Skeletal muscle satellite cell (primary cell): Measurements from ENCODE around the gene SLC4A4.

ENCODE experiments used
- H3K27me3 ChIP-seq: 2 replicates; pipeline ENCODE4 v1.7.0; 2013; ENCODE audit warnings: low read length; ENCODE audit not compliant: control insufficient read depth, insufficient read depth
- H3K36me3 ChIP-seq: 2 replicates; pipeline ENCODE4 v1.7.0; 2013; ENCODE audit warnings: mild to moderate bottlenecking, control low read depth, low read length; ENCODE audit not compliant: insufficient read depth
- H3K4me1 ChIP-seq: 2 replicates; pipeline ENCODE4 v1.7.0; 2013; ENCODE audit warnings: low read length; ENCODE audit not compliant: control insufficient read depth, insufficient read depth
- H3K4me2 ChIP-seq: 2 replicates; pipeline ENCODE4 v1.7.0; 2013; ENCODE audit warnings: mild to moderate bottlenecking, low read length
- H3K4me3 ChIP-seq: 2 replicates; pipeline ENCODE4 v1.7.0; 2013; ENCODE audit warnings: low read length
- H3K9ac ChIP-seq: 2 replicates; pipeline ENCODE4 v1.7.0; 2013; ENCODE audit warnings: mild to moderate bottlenecking, low read depth, low read length, moderate library complexity
- H3K9me3 ChIP-seq: replicated peaks from 2 replicates; pipeline ENCODE4 v1.7.0; 2013; ENCODE audit warnings: mild to moderate bottlenecking, control low read depth, low read length

SLC4A4 gene

GRCh38 chr4:71449878-71450277 lies 111.1 kb downstream of the SLC4A4 start:
- H3K4me2 ChIP-seq: no peak overlapping the region
- H3K4me3 ChIP-seq: no peak overlapping the region
- no peaks in the 10 kb centered on the region for H3K9me3 ChIP-seq
- H3K9ac ChIP-seq: no peak overlapping the region
- no peaks in the 10 kb centered on the region for H3K4me1 ChIP-seq
- H3K36me3 ChIP-seq: no peaks in the 10 kb centered on the region
- no peaks in the 10 kb centered on the region for H3K27me3 ChIP-seq

- Histone ChIP-seq H3K27me3 (no peaks in the 10 kb centered on the region), H3K4me2 (no peak overlapping the region), H3K9me3 (no peaks in the 10 kb centered on the region), H3K4me1 (peaks cover 11% of the 10 kb centered on the region), H3K9ac (no peak overlapping the region), H3K36me3 (no peaks in the 10 kb centered on the region), H3K4me3 (no peak overlapping the region)
These were observed 114.7 kb downstream of the SLC4A4 start for GRCh38 chr4:71453531-71453930.

- peak overlapping the region; percentile 24 for H3K9ac ChIP-seq
- H3K9me3 ChIP-seq: no peaks in the 10 kb centered on the region
- H3K4me3 ChIP-seq: no peak overlapping the region
- peaks cover 11% of the 10 kb centered on the region for H3K4me1 ChIP-seq
- no peaks in the 10 kb centered on the region for H3K27me3 ChIP-seq
- H3K36me3 ChIP-seq: no peaks in the 10 kb centered on the region
- H3K4me2 ChIP-seq: no peak overlapping the region
These were observed 118.0 kb downstream of the SLC4A4 start for GRCh38 chr4:71456841-71457240.

GRCh38 chr4:71460371-71460770 lies 121.6 kb downstream of the SLC4A4 start:
- Histone ChIP-seq H3K4me3 (no peak overlapping the region), H3K4me1 (peaks cover 11% of the 10 kb centered on the region), H3K9ac (no peak overlapping the region), H3K9me3 (no peaks in the 10 kb centered on the region), H3K36me3 (no peaks in the 10 kb centered on the region), H3K4me2 (no peak overlapping the region), H3K27me3 (no peaks in the 10 kb centered on the region)

- Histone ChIP-seq H3K4me2 (no peak overlapping the region), H3K36me3 (no peaks in the 10 kb centered on the region), H3K4me1 (peaks cover 9% of the 10 kb centered on the region), H3K9me3 (no peaks in the 10 kb centered on the region), H3K4me3 (no peak overlapping the region), H3K27me3 (no peaks in the 10 kb centered on the region), H3K9ac (no peak overlapping the region)
These were observed 122.6 kb downstream of the SLC4A4 start for GRCh38 chr4:71461422-71461821.

GRCh38 chr4:71466775-71467174 lies 128.0 kb downstream of the SLC4A4 start:
- Histone ChIP-seq H3K36me3 (no peaks in the 10 kb centered on the region), H3K27me3 (no peaks in the 10 kb centered on the region), H3K9ac (no peak overlapping the region), H3K4me3 (no peak overlapping the region), H3K4me2 (no peak overlapping the region), H3K9me3 (no peaks in the 10 kb centered on the region), H3K4me1 (peaks cover 10% of the 10 kb centered on the region)

GRCh38 chr4:71468116-71468710 lies 129.4 kb downstream of the SLC4A4 start:
- Histone ChIP-seq H3K36me3 (no peaks in the 10 kb centered on the region), H3K4me1 (peaks cover 19% of the 10 kb centered on the region), H3K9ac (no peak overlapping the region), H3K9me3 (no peaks in the 10 kb centered on the region), H3K4me3 (no peak overlapping the region), H3K27me3 (no peaks in the 10 kb centered on the region), H3K4me2 (no peak overlapping the region)

GRCh38 chr4:71469541-71469940 lies 130.7 kb downstream of the SLC4A4 start:
- no peak overlapping the region for H3K9ac ChIP-seq
- H3K4me1 ChIP-seq: peaks cover 32% of the 10 kb centered on the region
- no peak overlapping the region for H3K4me3 ChIP-seq

GRCh38 chr4:71470524-71470923 lies 131.7 kb downstream of the SLC4A4 start:
- Histone ChIP-seq H3K27me3 (no peaks in the 10 kb centered on the region), H3K4me2 (no peak overlapping the region), H3K9me3 (no peaks in the 10 kb centered on the region), H3K4me1 (peaks cover 32% of the 10 kb centered on the region), H3K4me3 (no peak overlapping the region), H3K36me3 (no peaks in the 10 kb centered on the region), H3K9ac (no peak overlapping the region)

More at GRCh38 chr4:71469541-71469940, 130.7 kb downstream of the SLC4A4 start:
- H3K4me2 ChIP-seq: no peak overlapping the region
- no peaks in the 10 kb centered on the region for H3K27me3 ChIP-seq
- no peaks in the 10 kb centered on the region for H3K9me3 ChIP-seq
- H3K36me3 ChIP-seq: no peaks in the 10 kb centered on the region

GRCh38 chr4:71472946-71473345 lies 134.1 kb downstream of the SLC4A4 start:
- no peaks in the 10 kb centered on the region for H3K27me3 ChIP-seq
- H3K4me1 ChIP-seq: peaks cover 41% of the 10 kb centered on the region
- no peaks in the 10 kb centered on the region for H3K36me3 ChIP-seq
- H3K4me3 ChIP-seq: no peak overlapping the region
- no peaks in the 10 kb centered on the region for H3K9me3 ChIP-seq
- H3K9ac ChIP-seq: peak overlapping the region; percentile 66
- peak overlapping the region; percentile 57 for H3K4me2 ChIP-seq

- Histone ChIP-seq H3K9me3 (no peaks in the 10 kb centered on the region), H3K27me3 (no peaks in the 10 kb centered on the region), H3K4me2 (peak overlapping the region; percentile 53), H3K4me1 (peaks cover 41% of the 10 kb centered on the region), H3K9ac (peak overlapping the region; percentile 66), H3K4me3 (no peak overlapping the region), H3K36me3 (no peaks in the 10 kb centered on the region)
These were observed 134.9 kb downstream of the SLC4A4 start for GRCh38 chr4:71473541-71474240.

- no peaks in the 10 kb centered on the region for H3K36me3 ChIP-seq
These were observed 135.9 kb downstream of the SLC4A4 start for GRCh38 chr4:71474731-71475130.

More at GRCh38 chr4:71474731-71475130, 135.9 kb downstream of the SLC4A4 start:
- no peaks in the 10 kb centered on the region for H3K9me3 ChIP-seq
- H3K4me2 ChIP-seq: no peak overlapping the region
- H3K4me3 ChIP-seq: no peak overlapping the region
- H3K9ac ChIP-seq: no peak overlapping the region
- H3K4me1 ChIP-seq: peaks cover 41% of the 10 kb centered on the region
- H3K27me3 ChIP-seq: no peaks in the 10 kb centered on the region
